Measurements from ENCODE around the gene B3GALT5.
"Not testable (repeated sequence)": the region's sequence is repeated elsewhere in the genome, so short reads cannot be mapped to it uniquely, and the experiment has no call there.

Gene B3GALT5

GRCh38 chr21:39669485-39669884 lies 56.7 kb downstream of the B3GALT5 start:
- DNase-seq = peak in 1 of 2 experiments; percentile 49

- no peak for DNase-seq
Measured at GRCh38 chr21:39669976-39670661, 57.4 kb downstream of the B3GALT5 start.

- DNase-seq = no peak
Measured at GRCh38 chr21:39670701-39671100, 58.0 kb downstream of the B3GALT5 start.

GRCh38 chr21:39671986-39672385 lies 59.2 kb downstream of the B3GALT5 start:
- DNase-seq = no peak

- DNase-seq = no peak
Measured at GRCh38 chr21:39673163-39673562, 60.4 kb downstream of the B3GALT5 start.

- DNase-seq = peak in 1 of 2 experiments; percentile 17
Measured at GRCh38 chr21:39673736-39674135, 61.0 kb downstream of the B3GALT5 start.

- no peak for DNase-seq
Measured at GRCh38 chr21:39674801-39675200, 62.1 kb downstream of the B3GALT5 start.

GRCh38 chr21:39675590-39675989 lies 62.9 kb downstream of the B3GALT5 start:
- peak; percentile 62 to 65 for DNase-seq

GRCh38 chr21:39675993-39676661 lies 63.4 kb downstream of the B3GALT5 start:
- peak; percentile 90 for DNase-seq

GRCh38 chr21:39680216-39680615 lies 67.5 kb downstream of the B3GALT5 start:
- no peak for DNase-seq

GRCh38 chr21:39681257-39681656 lies 68.5 kb downstream of the B3GALT5 start:
- no peak for DNase-seq

- no peak for DNase-seq
Measured at GRCh38 chr21:39681845-39682244, 69.1 kb downstream of the B3GALT5 start.

- DNase-seq = no peak
Measured at GRCh38 chr21:39685236-39685635, 72.5 kb downstream of the B3GALT5 start.

GRCh38 chr21:39685991-39686390 lies 73.3 kb downstream of the B3GALT5 start:
- DNase-seq = no peak

GRCh38 chr21:39686646-39687468 lies 74.1 kb downstream of the B3GALT5 start:
- DNase-seq = peak; percentile 18 to 39

- DNase-seq = no peak
Measured at GRCh38 chr21:39688010-39688409, 75.3 kb downstream of the B3GALT5 start.

GRCh38 chr21:39689860-39690259 lies 77.1 kb downstream of the B3GALT5 start:
- DNase-seq = not testable (repeated sequence)

GRCh38 chr21:39690454-39690853 lies 77.7 kb downstream of the B3GALT5 start:
- no peak for DNase-seq

- DNase-seq = no peak
Measured at GRCh38 chr21:39694750-39695149, 82.0 kb downstream of the B3GALT5 start.

GRCh38 chr21:39696196-39696595 lies 83.5 kb downstream of the B3GALT5 start:
- no peak for DNase-seq

GRCh38 chr21:39696618-39697017 lies 83.9 kb downstream of the B3GALT5 start:
- no peak for DNase-seq

GRCh38 chr21:39700318-39700717 lies 87.6 kb downstream of the B3GALT5 start:
- DNase-seq = no peak

GRCh38 chr21:39703578-39703977 lies 90.8 kb downstream of the B3GALT5 start:
- DNase-seq = no peak

- DNase-seq = peak in 1 of 2 experiments; percentile 4
Measured at GRCh38 chr21:39705849-39706248, 93.1 kb downstream of the B3GALT5 start.

Measured in NCI-H526 (cell line).